ENCODE measurements around the gene SERINC4.
A peak's percentile ranks its signal among the peaks of the same experiment; 100 is the strongest.

The SERINC4 gene

GRCh38 chr15:43775411-43775965 lies 24.5 kb downstream of the SERINC4 start:
- DNase-seq (ENCODE audit: extremely low spot score): no peak
- POLR2A ChIA-PET: interaction anchor here (0.7 to 2.2 kb wide), 4 partner anchors 11 to 327 kb away, joined by 3 to 15 read pairs (median 4); partner anchors contain the start of genes HYPK and SERINC4
- peak; percentile 15 for TF ChIP-seq CTCF (IDR thresholded peaks at IDR 0.05; ENCODE audit: control extremely low read depth, extremely low read depth, low read depth, missing control alignments)
- CTCF ChIA-PET: interaction anchor here (1.0 to 3.5 kb wide), 4 partner anchors 10 to 268 kb away, joined by 3 to 59 read pairs (median 12); partner anchors contain the start of gene SERF2

- DNase-seq (ENCODE audit: extremely low spot score): no peak
- CTCF ChIA-PET: interaction anchor here (0.9 to 1.4 kb wide), 2 partner anchors 9 to 21 kb away, joined by 4 to 5 read pairs; no protein-coding TSS in a partner anchor
- no peak for TF ChIP-seq CTCF (IDR thresholded peaks at IDR 0.05; ENCODE audit: control extremely low read depth, extremely low read depth, low read depth, missing control alignments)
- POLR2A ChIA-PET: interaction anchor here (0.9 kb wide), 1 partner anchor 24 kb away, joined by 5 read pairs; no protein-coding TSS in a partner anchor
Observed at GRCh38 chr15:43774062-43774461, 26.0 kb downstream of the SERINC4 start.

DNA sequence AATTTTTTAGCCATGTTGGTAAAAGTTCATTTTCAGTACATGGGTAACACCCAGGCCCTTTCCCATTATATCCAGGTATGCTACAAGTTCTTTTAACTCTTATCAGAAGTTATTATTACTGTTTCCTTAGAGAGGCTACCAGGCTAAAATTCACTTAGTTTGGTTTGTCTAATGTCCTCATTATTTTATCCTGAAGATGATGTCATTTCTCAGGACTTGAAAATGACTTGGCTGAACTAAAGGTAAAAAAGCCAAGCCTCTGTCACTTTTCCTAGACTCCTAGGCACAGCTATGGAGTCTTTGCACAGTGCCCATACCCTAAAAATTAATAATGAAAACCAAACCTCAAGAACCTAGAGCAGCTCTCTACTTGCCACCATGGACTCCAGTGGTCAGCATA lies 27.4 kb downstream of the SERINC4 start:
- no peak for TF ChIP-seq CTCF (IDR thresholded peaks at IDR 0.05; ENCODE audit: control extremely low read depth, extremely low read depth, low read depth, missing control alignments)
- ChIA-PET POLR2A (interaction anchor here (0.6 kb wide), 1 partner anchor 35 kb away, joined by 3 read pairs; no protein-coding TSS in a partner anchor), CTCF (interaction anchor here (1.1 to 1.6 kb wide), 2 partner anchors 13 to 14 kb away, joined by 3 to 4 read pairs; no protein-coding TSS in a partner anchor)
- DNase-seq (ENCODE audit: extremely low spot score): no peak

DNA sequence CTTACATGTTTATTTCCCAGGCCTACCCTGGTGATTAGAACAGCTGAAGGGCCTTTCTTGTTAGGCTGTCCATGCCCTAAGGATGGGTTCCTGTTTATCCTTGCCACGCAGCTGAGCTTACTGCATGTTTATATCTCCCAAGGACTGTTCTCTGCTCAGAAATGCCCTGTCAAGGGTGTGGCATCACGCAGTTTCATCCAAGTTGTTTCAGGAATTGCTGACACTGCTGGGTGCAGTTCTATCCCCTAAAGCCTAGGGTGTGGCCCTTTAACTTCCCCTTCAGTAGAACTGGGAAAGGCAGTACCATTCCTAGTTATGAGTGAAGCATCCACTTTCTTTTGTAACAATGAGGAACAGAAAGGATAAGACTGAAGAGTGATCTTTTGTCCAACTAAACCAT lies 28.2 kb downstream of the SERINC4 start:
- CTCF ChIA-PET: interaction anchor here (0.9 to 3.2 kb wide), 7 partner anchors 12 to 38 kb away, joined by 3 to 17 read pairs (median 4); partner anchors contain the start of gene SERINC4
- no peak for DNase-seq (ENCODE audit: extremely low spot score)
- POLR2A ChIA-PET: interaction anchor here (2.5 kb wide), 1 partner anchor 23 kb away, joined by 7 read pairs; no protein-coding TSS in a partner anchor
- TF ChIP-seq CTCF (IDR thresholded peaks at IDR 0.05; ENCODE audit: control extremely low read depth, extremely low read depth, low read depth, missing control alignments): no peak

GRCh38 chr15:43769584-43770228 lies 30.3 kb downstream of the SERINC4 start:
- CTCF ChIA-PET: interaction anchor here (0.6 to 3.2 kb wide), 12 partner anchors 9 to 124 kb away, joined by 3 to 17 read pairs (median 6); partner anchors contain the start of genes HYPK and SERINC4

More at GRCh38 chr15:43769584-43770228, 30.3 kb downstream of the SERINC4 start:
- TF ChIP-seq CTCF (IDR thresholded peaks at IDR 0.05; ENCODE audit: control extremely low read depth, extremely low read depth, low read depth, missing control alignments): peak; percentile 87
- POLR2A ChIA-PET: interaction anchor here (2.5 kb wide), 1 partner anchor 25 kb away, joined by 7 read pairs; no protein-coding TSS in a partner anchor
- DNase-seq (ENCODE audit: extremely low spot score): peak; percentile 53
